CD14-positive monocyte (primary cell): ENCODE data around the gene IL21R. TPM values are rescaled to one million over a fixed set of nuclear protein-coding genes. Genes with fewer than 3 reads are reported as not detected.
A peak's percentile ranks its signal among the peaks of the same experiment; 100 is the strongest.

Source experiments
- DNase-seq, 3 donors: peaks; one replicate each; pipeline ENCODE4 v3.0.0-alpha.2; 2011 to 2022
- H2AFZ ChIP-seq: 2 replicates; pipeline ENCODE4 v1.6.0; 2012; ENCODE audit warnings: mild to moderate bottlenecking, low read depth, low read length, inconsistent platforms; ENCODE audit not compliant: insufficient read depth, poor library complexity, severe bottlenecking
- H3K27ac ChIP-seq, 2 donors: 1 replicate in 1 of 2; 2 replicates in 1 of 2; pipeline ENCODE4 v1.5.1; 2012 to 2013; ENCODE audit warnings: low read length in 2 of 2, control low read depth in 1 of 2, inconsistent platforms in 1 of 2, low read depth in 1 of 2, mild to moderate bottlenecking in 1 of 2
- H3K27me3 ChIP-seq, 2 donors: one replicate each; pipeline versions ENCODE4 v1.6.0 to v1.6.1; 2011 to 2013; ENCODE audit warnings: low read length in 2 of 2; ENCODE audit not compliant: control insufficient read depth in 2 of 2, insufficient read depth in 2 of 2
- H3K36me3 ChIP-seq, 2 donors: replicated peaks in 1 of 2; 1 replicate in 1 of 2; 2 replicates in 1 of 2; pipeline versions ENCODE4 v1.5.1 to v1.6.1; 2012 to 2013; ENCODE audit warnings: low read length in 2 of 2, control low read depth in 1 of 2, inconsistent platforms in 1 of 2, mild to moderate bottlenecking in 1 of 2; ENCODE audit not compliant: insufficient read depth in 2 of 2, control insufficient read depth in 1 of 2
- H3K4me1 ChIP-seq, 2 donors: 1 replicate in 1 of 2; 2 replicates in 1 of 2; pipeline versions ENCODE4 v1.5.1 to v1.6.1; 2012 to 2013; ENCODE audit warnings: low read length in 2 of 2, control low read depth in 1 of 2, inconsistent platforms in 1 of 2, mild to moderate bottlenecking in 1 of 2, moderate library complexity in 1 of 2; ENCODE audit not compliant: insufficient read depth in 2 of 2, control insufficient read depth in 1 of 2
- H3K4me2 ChIP-seq: replicated peaks from 2 replicates; pipeline ENCODE3; 2012; ENCODE audit warnings: low read length, moderate library complexity, mild to moderate bottlenecking; ENCODE audit not compliant: poor library complexity, severe bottlenecking; ENCODE audit errors: extremely low read depth
- H3K4me3 ChIP-seq, 3 experiments: fragments of 200-600 bp in 1 of 3; sonication (generic) in 1 of 3; replicated peaks in 1 of 3; 1 replicate in 2 of 3; 2 replicates in 1 of 3; pipeline ENCODE4 v1.5.1; 2011 to 2013; ENCODE audit warnings: low read length in 3 of 3, mild to moderate bottlenecking in 3 of 3, control low read depth in 2 of 3, low read depth in 2 of 3, inconsistent platforms in 1 of 3, moderate library complexity in 1 of 3
- H3K79me2 ChIP-seq: 2 replicates; pipeline ENCODE4 v1.6.0; 2012; ENCODE audit warnings: mild to moderate bottlenecking, control low read depth, inconsistent platforms, low read length, moderate library complexity; ENCODE audit not compliant: insufficient read depth
- H3K9ac ChIP-seq: 2 replicates; pipeline ENCODE4 v1.6.0; 2017; ENCODE audit warnings: low read length, mild to moderate bottlenecking; ENCODE audit not compliant: insufficient read depth, poor library complexity, severe bottlenecking
- H3K9me3 ChIP-seq, 2 donors: replicated peaks in 1 of 2; 1 replicate in 1 of 2; 2 replicates in 1 of 2; pipeline versions ENCODE4 v1.5.1 to v1.6.1; 2012 to 2013; ENCODE audit warnings: low read length in 2 of 2, control low read depth in 1 of 2; ENCODE audit not compliant: control insufficient read depth in 1 of 2, insufficient read depth in 1 of 2
- H4K20me1 ChIP-seq: 2 replicates; pipeline ENCODE4 v1.6.0; 2012; ENCODE audit warnings: mild to moderate bottlenecking, low read length, control low read depth, moderate library complexity; ENCODE audit not compliant: insufficient read depth
- H3K27ac Mint-ChIP-seq, 7 donors: one replicate each; pipeline ENCODE4 v1.8.0; 2020; ENCODE audit warnings: mild to moderate bottlenecking in 7 of 7, mixed read lengths in 7 of 7, moderate library complexity in 6 of 7, inconsistent platforms in 2 of 7
- H3K27me3 Mint-ChIP-seq, 3 donors: one replicate each; pipeline ENCODE4 v1.8.0; 2021 to 2022; ENCODE audit warnings: low read depth in 3 of 3, mild to moderate bottlenecking in 3 of 3, mixed read lengths in 3 of 3, moderate library complexity in 3 of 3, inconsistent platforms in 1 of 3
- H3K36me3 Mint-ChIP-seq, 2 donors: one replicate each; pipeline ENCODE4 v1.8.0; 2020; ENCODE audit warnings: mixed read lengths in 2 of 2, inconsistent platforms in 1 of 2, mild to moderate bottlenecking in 1 of 2
- H3K4me1 Mint-ChIP-seq: one replicate; pipeline ENCODE4 v1.8.0; 2020; ENCODE audit warnings: mild to moderate bottlenecking, mixed read lengths
- H3K4me3 Mint-ChIP-seq, 2 donors: one replicate each; pipeline ENCODE4 v1.8.0; 2020; ENCODE audit warnings: mild to moderate bottlenecking in 2 of 2, mixed read lengths in 2 of 2, moderate library complexity in 1 of 2
- H3K9me3 Mint-ChIP-seq, 7 donors: one replicate each; pipeline ENCODE4 v1.8.0; 2020 to 2022; ENCODE audit warnings: mixed read lengths in 7 of 7, mild to moderate bottlenecking in 6 of 7, moderate library complexity in 6 of 7, inconsistent platforms in 2 of 7
- CTCF ChIP-seq: fragments of 200-600 bp; IDR thresholded peaks from one replicate; pipeline ENCODE4 v1.8.0; 2022; ENCODE audit warnings: antibody characterized with exemption, mild to moderate bottlenecking
- WGBS: methylation state at CpG from one replicate; pipeline ENCODE4 v1.1.5; 2013; ENCODE audit warnings: missing lambda C conversion rate; ENCODE audit not compliant: insufficient coverage; 5-methylcytosine and 5-hydroxymethylcytosine counted together
- intact Hi-C, 2 donors: fragments of 100-400 bp; cut with micrococcal nuclease; formaldehyde crosslinking; loops; one replicate each; pipeline versions ENCODE4 v1.15.0 to v1.15.1; 2023
- polyA plus RNA-seq, 3 donors: library from polyadenylated mRNA; depleted of rRNA in 1 of 3; unstranded in 2 of 3; stranded (reverse) in 1 of 3; fragments of 300-500 nt in 2 of 3; fragments of >200 nt in 1 of 3; fragmentation: Illumina TruSeq in 2 of 3; gene quantifications; 1 replicate in 2 of 3; 2 replicates in 1 of 3; pipeline ENCODE4 v1.2.3, GENCODE V29; 2012 to 2021

Gene IL21R
- polyA plus RNA-seq, 3 donors = 1.0 to 1.7 (median 1.4) TPM

- Mint-ChIP-seq H3K27me3 (peaks cover 3 to 14% (median 5%) of the 10 kb centered on the region in 3 donors), H3K9me3 (peaks cover 0 to 3% (median 0%) of the 10 kb centered on the region in 7 donors)
These were observed 56.3 kb downstream of the IL21R start for GRCh38 chr16:27458258-27458657.

GRCh38 chr16:27458987-27459688 lies 57.2 kb downstream of the IL21R start:
- peaks cover 47 to 52% of the 10 kb centered on the region in 2 donors for H3K36me3 Mint-ChIP-seq
- H3K4me1 Mint-ChIP-seq = peaks cover 12% of the 10 kb centered on the region
- no peak overlapping the region for H2AFZ ChIP-seq
- intact Hi-C loops = loop anchor here (2.0 to 10.0 kb wide), 5 partner anchors 92 to 1624 kb away; no protein-coding TSS in a partner anchor
- 90% methylated on average over 2 of the region's 5 CpGs for WGBS
- H4K20me1 ChIP-seq = no peaks in the 10 kb centered on the region
- no peaks in the 10 kb centered on the region for H3K79me2 ChIP-seq
- H3K27ac ChIP-seq = no peak overlapping the region
- no peak overlapping the region for H3K4me3 Mint-ChIP-seq
- no peaks in the 10 kb centered on the region for H3K27me3 ChIP-seq
- no peak overlapping the region for H3K4me3 ChIP-seq
- H3K27ac Mint-ChIP-seq = no peak overlapping the region
- H3K36me3 ChIP-seq = peaks cover 42 to 46% of the 10 kb centered on the region in 2 donors
- H3K4me1 ChIP-seq = peaks cover 0 to 6% of the 10 kb centered on the region in 2 donors
- no peak overlapping the region for H3K9ac ChIP-seq
- no peaks in the 10 kb centered on the region for H3K9me3 ChIP-seq
- no peaks in the 10 kb centered on the region for H3K9me3 Mint-ChIP-seq
- no peak for TF ChIP-seq CTCF
- H3K27me3 Mint-ChIP-seq = peaks cover 3 to 12% (median 3%) of the 10 kb centered on the region in 3 donors
- no peak overlapping the region for H3K4me2 ChIP-seq
- no peak for DNase-seq

More at GRCh38 chr16:27458258-27458657, 56.3 kb downstream of the IL21R start:
- no peak for DNase-seq
- peaks cover 33 to 37% of the 10 kb centered on the region in 2 donors for H3K36me3 ChIP-seq
- no peaks in the 10 kb centered on the region for H3K79me2 ChIP-seq
- peaks cover 39 to 43% of the 10 kb centered on the region in 2 donors for H3K36me3 Mint-ChIP-seq
- H4K20me1 ChIP-seq = no peaks in the 10 kb centered on the region
- intact Hi-C loops = loop anchor here (2.0 to 10.0 kb wide), 5 partner anchors 91 to 1623 kb away; no protein-coding TSS in a partner anchor
- 15% methylated on average over 5 of the region's 5 CpGs for WGBS
- no peak overlapping the region for H3K9ac ChIP-seq
- no peaks in the 10 kb centered on the region for H3K9me3 ChIP-seq
- peak overlapping the region in 1 of 7 donors; percentile 10 for H3K27ac Mint-ChIP-seq
- peaks cover 12% of the 10 kb centered on the region for H3K4me1 Mint-ChIP-seq
- H3K4me3 ChIP-seq = no peak overlapping the region
- no peak for TF ChIP-seq CTCF
- H2AFZ ChIP-seq = no peak overlapping the region
- peaks cover 0 to 6% of the 10 kb centered on the region in 2 donors for H3K4me1 ChIP-seq
- H3K4me2 ChIP-seq = no peak overlapping the region
- no peak overlapping the region for H3K4me3 Mint-ChIP-seq
- H3K27ac ChIP-seq = no peak overlapping the region
- no peaks in the 10 kb centered on the region for H3K27me3 ChIP-seq
